Neural progenitor cell (in vitro differentiated cells): ENCODE data around the gene URB1. TPM values are rescaled to one million over a fixed set of nuclear protein-coding genes. Genes with fewer than 3 reads are reported as not detected.

ENCODE experiments used
- DNase-seq: peaks from one replicate; pipeline ENCODE4 v3.0.0-alpha.2; 2016; ENCODE audit warnings: low spot score
- H2AFZ ChIP-seq: fragments of 200-600 bp; sonication (generic); replicated peaks from 2 replicates; pipeline ENCODE4 v1.6.1; 2016; ENCODE audit warnings: antibody characterized with exemption
- H3F3A ChIP-seq: fragments of 200-600 bp; sonication (generic); 2 replicates; pipeline ENCODE4 v1.6.1; 2016; ENCODE audit warnings: antibody characterized with exemption, low read depth
- H3K27ac ChIP-seq: fragments of 200-600 bp; sonication (generic); 2 replicates; pipeline ENCODE4 v1.5.1; 2016; ENCODE audit warnings: mild to moderate bottlenecking
- H3K27me3 ChIP-seq: fragments of 200-600 bp; sonication (generic); 2 replicates; pipeline ENCODE4 v1.6.1; 2016; ENCODE audit warnings: mild to moderate bottlenecking, moderate library complexity
- H3K36me3 ChIP-seq: fragments of 200-600 bp; sonication (generic); 2 replicates; pipeline ENCODE4 v1.5.1; 2016
- H3K4me1 ChIP-seq: fragments of 200-600 bp; sonication (generic); 2 replicates; pipeline ENCODE4 v1.6.1; 2016; ENCODE audit warnings: mixed run types
- H3K4me2 ChIP-seq: fragments of 200-600 bp; sonication (generic); 2 replicates; pipeline ENCODE4 v1.6.1; 2016
- H3K4me3 ChIP-seq: fragments of 200-600 bp; sonication (generic); 2 replicates; pipeline ENCODE4 v1.5.1; 2016
- H3K79me2 ChIP-seq: fragments of 200-600 bp; sonication (generic); 2 replicates; pipeline ENCODE4 v1.6.1; 2016; ENCODE audit warnings: low read depth
- H3K9ac ChIP-seq: fragments of 200-600 bp; sonication (generic); 2 replicates; pipeline ENCODE4 v1.6.1; 2016
- H3K9me3 ChIP-seq: fragments of 200-600 bp; sonication (generic); 2 replicates; pipeline ENCODE4 v1.5.1; 2016; ENCODE audit warnings: low read depth
- H4K20me1 ChIP-seq: fragments of 200-600 bp; sonication (generic); 2 replicates; pipeline ENCODE4 v1.6.1; 2016; ENCODE audit warnings: low read depth
- H3K27ac Mint-ChIP-seq: 3 replicates; pipeline ENCODE4 v1.8.0; 2021; ENCODE audit warnings: mixed read lengths
- H3K27me3 Mint-ChIP-seq: 2 replicates; pipeline ENCODE4 v1.8.0; 2022; ENCODE audit warnings: low read depth, mild to moderate bottlenecking, inconsistent platforms, moderate library complexity, mixed read lengths; ENCODE audit not compliant: insufficient read depth
- H3K36me3 Mint-ChIP-seq: 3 replicates; pipeline ENCODE4 v1.8.0; 2021; ENCODE audit warnings: mixed read lengths
- H3K4me1 Mint-ChIP-seq: 3 replicates; pipeline ENCODE4 v1.8.0; 2021; ENCODE audit warnings: mixed read lengths
- H3K4me3 Mint-ChIP-seq: 3 replicates; pipeline ENCODE4 v1.8.0; 2021; ENCODE audit warnings: mild to moderate bottlenecking, moderate library complexity, mixed read lengths
- H3K9me3 Mint-ChIP-seq: 3 replicates; pipeline ENCODE4 v1.8.0; 2020; ENCODE audit warnings: mixed read lengths
- EZH2 ChIP-seq: fragments of 200-600 bp; sonication (generic); IDR thresholded peaks from 2 replicates; pipeline ENCODE4 v1.6.1; 2017; ENCODE audit warnings: antibody characterized with exemption, mild to moderate bottlenecking, moderate library complexity
- EZH2phosphoT487 ChIP-seq: fragments of 200-600 bp; sonication (generic); IDR thresholded peaks from 2 replicates; pipeline ENCODE4 v1.6.1; 2017; ENCODE audit warnings: antibody characterized with exemption
- total RNA-seq: library from RNA; depleted of rRNA; stranded (reverse); fragments of >200 nt; gene quantifications from 2 replicates; pipeline ENCODE4 v1.2.3, GENCODE V29; 2015; ENCODE audit warnings: low replicate concordance
- TF ChIP-seq, protein P1 (sequence below): fragments of 200-600 bp; sonication (generic); IDR thresholded peaks from 2 replicates; pipeline ENCODE4 v1.5.1; 2017; ENCODE audit warnings: antibody characterized with exemption, mild to moderate bottlenecking

The URB1 gene
- total RNA-seq, 1 donor from 2014 or later = 7.7 TPM

DNA sequence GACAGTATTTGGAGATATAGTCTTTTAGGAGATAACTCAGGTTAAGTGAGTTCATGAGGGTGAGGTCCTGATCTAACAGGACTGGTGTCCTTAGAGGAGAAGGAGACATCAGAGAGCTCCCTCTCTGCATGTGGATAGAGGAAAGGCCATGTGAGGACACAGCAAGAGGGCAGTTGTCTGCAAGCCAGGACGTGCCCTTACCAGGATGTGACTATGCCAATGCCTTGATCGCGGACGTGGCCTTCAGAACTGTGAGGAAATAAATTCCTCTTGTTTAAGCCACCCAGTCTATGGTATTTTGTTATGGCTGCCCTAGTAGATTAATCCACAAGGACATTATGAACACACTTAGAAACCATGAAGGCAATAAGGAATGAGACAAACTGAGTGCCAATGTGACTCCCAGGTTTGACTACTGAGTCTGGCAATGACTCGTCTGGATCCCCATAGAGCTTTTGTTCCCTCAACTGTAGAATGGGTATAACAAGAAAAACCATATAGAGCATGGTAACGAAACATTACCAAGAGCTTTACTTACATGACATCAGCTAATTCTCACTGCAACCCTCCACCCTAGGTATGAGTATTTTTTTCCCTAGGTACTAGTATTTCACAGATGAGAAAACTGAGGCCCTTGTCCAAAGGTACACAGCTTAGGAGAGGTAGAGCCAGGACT lies 6.5 kb downstream of the URB1 start:
- TF ChIP-seq EZH2phosphoT487 = no peak
- no peak for TF ChIP-seq EZH2
- TF ChIP-seq, protein P1, sequence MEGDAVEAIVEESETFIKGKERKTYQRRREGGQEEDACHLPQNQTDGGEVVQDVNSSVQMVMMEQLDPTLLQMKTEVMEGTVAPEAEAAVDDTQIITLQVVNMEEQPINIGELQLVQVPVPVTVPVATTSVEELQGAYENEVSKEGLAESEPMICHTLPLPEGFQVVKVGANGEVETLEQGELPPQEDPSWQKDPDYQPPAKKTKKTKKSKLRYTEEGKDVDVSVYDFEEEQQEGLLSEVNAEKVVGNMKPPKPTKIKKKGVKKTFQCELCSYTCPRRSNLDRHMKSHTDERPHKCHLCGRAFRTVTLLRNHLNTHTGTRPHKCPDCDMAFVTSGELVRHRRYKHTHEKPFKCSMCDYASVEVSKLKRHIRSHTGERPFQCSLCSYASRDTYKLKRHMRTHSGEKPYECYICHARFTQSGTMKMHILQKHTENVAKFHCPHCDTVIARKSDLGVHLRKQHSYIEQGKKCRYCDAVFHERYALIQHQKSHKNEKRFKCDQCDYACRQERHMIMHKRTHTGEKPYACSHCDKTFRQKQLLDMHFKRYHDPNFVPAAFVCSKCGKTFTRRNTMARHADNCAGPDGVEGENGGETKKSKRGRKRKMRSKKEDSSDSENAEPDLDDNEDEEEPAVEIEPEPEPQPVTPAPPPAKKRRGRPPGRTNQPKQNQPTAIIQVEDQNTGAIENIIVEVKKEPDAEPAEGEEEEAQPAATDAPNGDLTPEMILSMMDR = no peak
- no peak overlapping the region for H3K4me3 Mint-ChIP-seq
- no peak overlapping the region for H3K4me2 ChIP-seq

DNA sequence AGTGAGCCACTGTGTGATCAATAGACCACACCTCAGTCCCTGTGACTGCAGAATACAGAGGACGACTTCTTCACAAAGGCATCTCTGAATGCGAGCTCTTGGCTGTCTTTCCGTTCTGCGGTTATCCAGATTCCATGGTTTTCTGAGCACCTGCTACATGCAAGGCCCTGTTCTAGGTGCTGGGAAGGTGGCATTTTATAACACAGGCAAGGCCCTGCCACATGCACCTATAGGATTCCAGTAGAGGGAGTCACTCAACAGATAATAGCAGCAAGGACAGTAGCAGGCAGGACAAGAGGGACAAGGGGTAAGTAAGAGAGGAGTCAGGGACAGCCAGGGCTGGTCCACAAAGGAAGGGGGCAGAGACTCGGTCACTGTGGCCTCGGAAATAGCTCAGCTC lies 9.0 kb downstream of the URB1 start:
- Histone ChIP-seq H3K36me3 (no peaks in the 10 kb centered on the region), H3K27ac (no peak overlapping the region), H3K79me2 (peaks cover 23% of the 10 kb centered on the region), H4K20me1 (peaks cover 39% of the 10 kb centered on the region), H3K4me3 (no peak overlapping the region), H3K4me2 (no peak overlapping the region), H3K27me3 (no peaks in the 10 kb centered on the region), H3K4me1 (no peaks in the 10 kb centered on the region), H3F3A (no peaks in the 10 kb centered on the region), H3K9me3 (no peaks in the 10 kb centered on the region), H3K9ac (no peak overlapping the region), H2AFZ (no peak overlapping the region)
- H3K27me3 Mint-ChIP-seq = no peaks in the 10 kb centered on the region
- TF ChIP-seq, protein P1 = peak; percentile 26
- no peak for TF ChIP-seq EZH2phosphoT487
- H3K4me3 Mint-ChIP-seq = no peak overlapping the region
- H3K4me1 Mint-ChIP-seq = no peaks in the 10 kb centered on the region
- no peaks in the 10 kb centered on the region for H3K9me3 Mint-ChIP-seq
- no peak for DNase-seq
- no peak overlapping the region for H3K27ac Mint-ChIP-seq
- peaks cover 22% of the 10 kb centered on the region for H3K36me3 Mint-ChIP-seq

More for the DNA sequence above, 6.5 kb downstream of the URB1 start:
- no peaks in the 10 kb centered on the region for H3K27me3 Mint-ChIP-seq
- H3K36me3 ChIP-seq = no peaks in the 10 kb centered on the region
- no peaks in the 10 kb centered on the region for H3K27me3 ChIP-seq
- H3K4me1 ChIP-seq = no peaks in the 10 kb centered on the region
- no peak overlapping the region for H3K27ac ChIP-seq
- H3K4me3 ChIP-seq = no peak overlapping the region
- H3K36me3 Mint-ChIP-seq = peaks cover 10% of the 10 kb centered on the region
- no peaks in the 10 kb centered on the region for H3K9me3 ChIP-seq
- H3K9ac ChIP-seq = no peak overlapping the region
- no peaks in the 10 kb centered on the region for H3K9me3 Mint-ChIP-seq
- peaks cover 46% of the 10 kb centered on the region for H3K79me2 ChIP-seq
- H3K4me1 Mint-ChIP-seq = peaks cover under 1% of the 10 kb centered on the region
- peaks cover 52% of the 10 kb centered on the region for H4K20me1 ChIP-seq
- H3F3A ChIP-seq = no peaks in the 10 kb centered on the region
- no peak overlapping the region for H2AFZ ChIP-seq
- no peak for DNase-seq
- H3K27ac Mint-ChIP-seq = no peak overlapping the region

DNA sequence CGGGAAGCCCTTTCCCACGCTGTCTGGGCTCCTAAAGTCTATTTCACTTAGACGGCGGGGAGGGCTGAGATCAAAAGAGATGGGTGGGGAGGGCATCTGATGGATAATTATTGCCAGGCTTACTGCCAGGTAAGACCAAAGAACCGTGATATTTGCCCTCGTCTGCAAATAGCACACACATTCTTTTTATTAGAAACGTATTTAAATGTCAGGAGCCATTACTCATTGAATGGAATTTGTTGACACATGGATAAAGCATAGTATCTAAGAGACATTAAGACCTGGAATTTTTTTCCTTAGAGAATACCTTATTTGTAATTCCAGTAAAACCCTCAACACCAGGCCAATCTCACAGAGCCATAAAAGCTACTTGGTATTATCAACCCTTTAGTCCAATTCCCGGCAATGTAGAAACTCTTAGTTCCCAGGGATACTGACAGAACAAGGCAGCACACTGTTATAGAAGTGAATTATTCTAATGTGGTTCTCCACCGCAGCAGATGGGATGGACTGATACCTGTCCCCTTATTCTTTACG lies 10.6 kb downstream of the URB1 start:
- no peak overlapping the region for H3K27ac ChIP-seq
- Mint-ChIP-seq H3K36me3 (peaks cover 26% of the 10 kb centered on the region), H3K4me1 (no peaks in the 10 kb centered on the region), H3K27ac (no peak overlapping the region), H3K27me3 (peaks cover 2% of the 10 kb centered on the region), H3K9me3 (no peaks in the 10 kb centered on the region), H3K4me3 (no peak overlapping the region)
- no peak overlapping the region for H3K4me3 ChIP-seq
- no peaks in the 10 kb centered on the region for H3K9me3 ChIP-seq
- no peak for DNase-seq
- H3F3A ChIP-seq = no peaks in the 10 kb centered on the region
- no peak overlapping the region for H2AFZ ChIP-seq
- H3K79me2 ChIP-seq = peaks cover 9% of the 10 kb centered on the region
- H3K27me3 ChIP-seq = no peaks in the 10 kb centered on the region
- H3K36me3 ChIP-seq = no peaks in the 10 kb centered on the region
- no peak for TF ChIP-seq EZH2phosphoT487
- TF ChIP-seq, protein P1 = no peak
- TF ChIP-seq EZH2 = no peak
- H3K9ac ChIP-seq = no peak overlapping the region
- H3K4me1 ChIP-seq = no peaks in the 10 kb centered on the region
- H4K20me1 ChIP-seq = peaks cover 31% of the 10 kb centered on the region
- H3K4me2 ChIP-seq = no peak overlapping the region
